Parathyroid adenoma (tissue), 2 donors: ENCODE data around the gene SAPCD2.

Experiments
- H2AFZ ChIP-seq: fragments of 300-600 bp; sonication (generic); one replicate; pipeline ENCODE4 v1.7.0; 2017; ENCODE audit warnings: antibody characterized with exemption, mild to moderate bottlenecking
- H3K27ac ChIP-seq: fragments of 300-600 bp; sonication (generic); one replicate; pipeline ENCODE4 v1.7.0; 2017
- H3K27me3 ChIP-seq: fragments of 300-600 bp; sonication (generic); one replicate; pipeline ENCODE4 v1.7.0; 2017; ENCODE audit warnings: low read length; ENCODE audit not compliant: control insufficient read depth, insufficient read depth
- H3K36me3 ChIP-seq: fragments of 300-600 bp; sonication (generic); one replicate; pipeline ENCODE4 v1.7.0; 2017; ENCODE audit warnings: low read length; ENCODE audit not compliant: control insufficient read depth, insufficient read depth
- H3K4me1 ChIP-seq: fragments of 300-600 bp; sonication (generic); one replicate; pipeline ENCODE4 v1.7.0; 2017; ENCODE audit warnings: control low read depth
- H3K4me2 ChIP-seq: fragments of 300-600 bp; sonication (generic); one replicate; pipeline ENCODE4 v1.7.0; 2017; ENCODE audit warnings: low read length
- H3K4me3 ChIP-seq: fragments of 300-600 bp; sonication (generic); one replicate; pipeline ENCODE4 v1.7.0; 2017; ENCODE audit warnings: low read depth, low read length
- H3K79me2 ChIP-seq: fragments of 300-600 bp; sonication (generic); one replicate; pipeline ENCODE4 v1.7.0; 2017; ENCODE audit warnings: control low read depth
- H3K9ac ChIP-seq: fragments of 300-600 bp; sonication (generic); one replicate; pipeline ENCODE4 v1.7.0; 2017; ENCODE audit warnings: mild to moderate bottlenecking
- H3K9me3 ChIP-seq: fragments of 300-600 bp; sonication (generic); one replicate; pipeline ENCODE4 v1.7.0; 2017; ENCODE audit warnings: low read length; ENCODE audit not compliant: control insufficient read depth
- TF ChIP-seq, protein P1 (sequence below): fragments of 300-600 bp; sonication (generic); IDR thresholded peaks from one replicate; pipeline ENCODE4 v1.7.0; 2017; ENCODE audit warnings: antibody characterized with exemption, mild to moderate bottlenecking
- donor health status: primary hyperparathyroidism.

Gene SAPCD2

DNA sequence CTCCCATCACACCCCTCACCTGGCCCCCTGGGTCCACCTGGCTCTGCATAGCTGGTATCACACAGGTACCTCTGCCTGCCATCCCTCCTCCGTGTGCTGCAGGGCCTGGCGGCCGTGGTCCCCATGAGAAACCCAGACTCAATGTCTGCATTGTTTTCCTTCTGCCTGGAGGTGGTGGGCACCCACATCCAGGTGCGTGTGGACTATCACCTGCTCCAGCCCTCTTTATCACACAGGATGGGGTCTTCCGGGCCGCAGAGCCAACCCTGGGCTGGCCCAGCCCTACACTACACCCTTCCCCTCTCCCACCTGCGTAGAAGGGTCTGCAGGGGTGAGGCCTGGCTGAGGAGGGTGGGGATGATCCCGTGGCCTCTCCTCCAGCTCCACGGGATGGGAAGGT, 31.4 kb downstream of the SAPCD2 start:
- Histone ChIP-seq H3K27me3 (no peaks in the 10 kb centered on the region), H3K36me3 (no peaks in the 10 kb centered on the region), H3K9ac (no peak overlapping the region), H3K27ac (no peak overlapping the region), H3K4me3 (no peak overlapping the region), H2AFZ (no peak overlapping the region), H3K9me3 (no peaks in the 10 kb centered on the region), H3K4me1 (no peaks in the 10 kb centered on the region), H3K79me2 (no peaks in the 10 kb centered on the region), H3K4me2 (no peak overlapping the region)
- TF ChIP-seq, protein P1, sequence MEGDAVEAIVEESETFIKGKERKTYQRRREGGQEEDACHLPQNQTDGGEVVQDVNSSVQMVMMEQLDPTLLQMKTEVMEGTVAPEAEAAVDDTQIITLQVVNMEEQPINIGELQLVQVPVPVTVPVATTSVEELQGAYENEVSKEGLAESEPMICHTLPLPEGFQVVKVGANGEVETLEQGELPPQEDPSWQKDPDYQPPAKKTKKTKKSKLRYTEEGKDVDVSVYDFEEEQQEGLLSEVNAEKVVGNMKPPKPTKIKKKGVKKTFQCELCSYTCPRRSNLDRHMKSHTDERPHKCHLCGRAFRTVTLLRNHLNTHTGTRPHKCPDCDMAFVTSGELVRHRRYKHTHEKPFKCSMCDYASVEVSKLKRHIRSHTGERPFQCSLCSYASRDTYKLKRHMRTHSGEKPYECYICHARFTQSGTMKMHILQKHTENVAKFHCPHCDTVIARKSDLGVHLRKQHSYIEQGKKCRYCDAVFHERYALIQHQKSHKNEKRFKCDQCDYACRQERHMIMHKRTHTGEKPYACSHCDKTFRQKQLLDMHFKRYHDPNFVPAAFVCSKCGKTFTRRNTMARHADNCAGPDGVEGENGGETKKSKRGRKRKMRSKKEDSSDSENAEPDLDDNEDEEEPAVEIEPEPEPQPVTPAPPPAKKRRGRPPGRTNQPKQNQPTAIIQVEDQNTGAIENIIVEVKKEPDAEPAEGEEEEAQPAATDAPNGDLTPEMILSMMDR = no peak

DNA sequence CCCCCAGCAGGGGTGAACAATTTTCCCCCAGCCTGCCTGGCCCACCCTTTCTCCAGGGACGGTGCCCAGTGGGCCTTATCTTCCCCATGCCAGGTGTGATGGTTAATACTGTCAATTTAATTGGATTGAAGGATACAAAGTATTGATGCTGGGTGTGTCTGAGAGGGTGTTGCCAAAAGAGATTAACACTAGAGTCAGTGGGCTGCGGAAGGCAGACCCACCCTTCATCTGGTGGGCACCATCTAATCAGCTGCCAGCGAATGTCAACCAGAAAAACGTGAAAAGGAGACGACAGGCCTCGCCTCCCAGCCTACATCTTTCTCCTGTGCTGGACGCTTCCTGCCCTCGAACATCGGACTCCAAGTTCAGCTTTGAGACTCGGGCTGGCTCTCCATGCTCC, 32.9 kb downstream of the SAPCD2 start:
- no peaks in the 10 kb centered on the region for H3K79me2 ChIP-seq
- no peak overlapping the region for H3K4me3 ChIP-seq
- no peak overlapping the region for H2AFZ ChIP-seq
- no peak overlapping the region for H3K9ac ChIP-seq
- H3K27ac ChIP-seq = no peak overlapping the region
- no peaks in the 10 kb centered on the region for H3K9me3 ChIP-seq
- TF ChIP-seq, protein P1 = no peak
- no peak overlapping the region for H3K4me2 ChIP-seq
- no peaks in the 10 kb centered on the region for H3K27me3 ChIP-seq
- no peaks in the 10 kb centered on the region for H3K4me1 ChIP-seq
- no peaks in the 10 kb centered on the region for H3K36me3 ChIP-seq

DNA sequence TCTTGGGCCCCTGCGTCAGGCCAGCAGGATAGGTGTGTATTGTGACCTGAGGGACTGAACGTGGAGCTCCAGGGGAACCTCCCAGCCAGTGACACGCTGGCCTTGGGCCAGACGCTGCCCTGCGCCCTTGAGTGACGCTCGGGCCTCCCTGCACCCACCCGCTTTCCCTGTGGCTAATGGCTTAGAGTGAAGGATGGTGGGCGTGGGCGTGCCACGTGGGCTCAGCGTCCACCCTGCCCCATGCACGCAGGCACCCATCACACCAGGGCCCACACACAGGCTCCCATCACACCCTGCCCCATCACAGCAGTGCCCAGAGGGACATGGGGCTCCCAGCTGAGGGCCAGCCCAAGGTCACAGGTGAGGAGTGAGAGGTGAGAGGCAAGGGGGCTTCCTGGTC, 33.3 kb downstream of the SAPCD2 start:
- TF ChIP-seq, protein P1 = no peak
- no peaks in the 10 kb centered on the region for H3K27me3 ChIP-seq
- H3K4me2 ChIP-seq = no peak overlapping the region
- H3K27ac ChIP-seq = no peak overlapping the region
- no peaks in the 10 kb centered on the region for H3K36me3 ChIP-seq
- H3K9ac ChIP-seq = no peak overlapping the region
- H3K4me3 ChIP-seq = no peak overlapping the region
- no peaks in the 10 kb centered on the region for H3K9me3 ChIP-seq
- H2AFZ ChIP-seq = no peak overlapping the region
- H3K79me2 ChIP-seq = no peaks in the 10 kb centered on the region
- no peaks in the 10 kb centered on the region for H3K4me1 ChIP-seq

DNA sequence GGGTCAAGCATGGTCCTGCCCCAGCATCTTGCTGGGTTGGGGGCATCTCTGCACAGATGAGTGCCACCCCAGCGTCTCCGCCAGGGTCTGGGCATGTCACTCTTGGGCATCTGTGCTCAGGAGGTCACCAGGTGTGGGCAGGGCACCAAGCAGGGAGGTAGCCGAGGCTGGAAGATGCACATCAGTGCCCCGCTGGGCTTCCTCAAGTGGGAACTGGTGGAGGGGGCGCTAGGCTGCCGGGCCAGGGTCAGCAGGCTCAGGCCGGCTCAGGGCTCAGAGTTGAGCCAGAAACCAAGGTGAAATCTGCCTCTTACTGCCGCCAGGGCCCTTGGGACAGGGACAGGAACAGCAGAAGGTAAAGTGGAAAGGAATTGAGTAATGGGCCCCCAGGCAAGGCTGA, 34.4 kb downstream of the SAPCD2 start:
- TF ChIP-seq, protein P1 = no peak
- H3K9ac ChIP-seq = no peak overlapping the region
- no peak overlapping the region for H3K27ac ChIP-seq
- no peaks in the 10 kb centered on the region for H3K36me3 ChIP-seq
- H3K27me3 ChIP-seq = no peaks in the 10 kb centered on the region
- H3K4me2 ChIP-seq = no peak overlapping the region
- H3K4me3 ChIP-seq = no peak overlapping the region
- H3K9me3 ChIP-seq = no peaks in the 10 kb centered on the region
- no peaks in the 10 kb centered on the region for H3K4me1 ChIP-seq
- no peak overlapping the region for H2AFZ ChIP-seq
- H3K79me2 ChIP-seq = no peaks in the 10 kb centered on the region

DNA sequence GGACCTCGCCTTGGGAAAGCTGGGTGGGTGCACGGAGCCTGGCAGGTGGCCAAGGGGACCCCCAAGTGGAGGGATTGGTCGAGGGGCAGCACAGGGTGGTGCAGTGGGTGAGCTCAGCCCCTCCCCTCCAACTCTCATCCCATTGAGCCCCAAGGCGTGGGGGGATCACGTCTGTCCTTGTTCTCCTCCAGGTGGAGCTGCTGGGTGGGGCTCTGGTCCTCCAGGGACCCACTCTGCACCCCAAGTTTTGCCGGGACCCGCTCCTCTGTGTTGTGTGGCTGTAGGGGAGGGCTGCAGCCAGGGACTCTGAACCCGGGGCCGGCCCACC, 34.9 kb downstream of the SAPCD2 start:
- Histone ChIP-seq H3K4me1 (no peaks in the 10 kb centered on the region), H2AFZ (no peak overlapping the region), H3K9ac (no peak overlapping the region), H3K36me3 (no peaks in the 10 kb centered on the region), H3K4me3 (no peak overlapping the region), H3K27ac (no peak overlapping the region), H3K27me3 (no peaks in the 10 kb centered on the region), H3K79me2 (no peaks in the 10 kb centered on the region), H3K4me2 (no peak overlapping the region), H3K9me3 (no peaks in the 10 kb centered on the region)
- TF ChIP-seq, protein P1 = no peak
